WTC11 (cell line): ENCODE data around the gene LRRC1. TPM values are rescaled to one million over a fixed set of nuclear protein-coding genes. Genes with fewer than 3 reads are reported as not detected.

ENCODE experiments used
- ATAC-seq: fragments of 200-7000 bp; cut with Tn5 transposase; 2 replicates; pipeline ENCODE4 v1.10.0; 2021; ENCODE audit warnings: mild to moderate bottlenecking, moderate library complexity
- CTCF ChIA-PET: fragments of 300-600 bp; sonication (Branson Sonifier 250); formaldehyde crosslinking; loops from one replicate; lab custom pipeline; 2021; ENCODE audit warnings: antibody characterized with exemption; lab: Charles Lee
- POLR2A ChIA-PET: fragments of 350-600 bp; sonication (Branson Sonifier 250); formaldehyde crosslinking; loops from one replicate; lab custom pipeline; 2021; ENCODE audit warnings: antibody characterized with exemption; lab: Charles Lee
- DNase-seq: peaks from one replicate; pipeline ENCODE4 v3.0.0; 2021; ENCODE audit warnings: low spot score
- H3K27ac Mint-ChIP-seq: 2 replicates; pipeline ENCODE4 v1.8.0; 2021; ENCODE audit warnings: mixed read lengths
- H3K27me3 Mint-ChIP-seq: 2 replicates; pipeline ENCODE4 v1.8.0; 2021; ENCODE audit warnings: low read depth, mild to moderate bottlenecking, moderate library complexity, mixed read lengths
- H3K36me3 Mint-ChIP-seq: 2 replicates; pipeline ENCODE4 v1.8.0; 2021; ENCODE audit warnings: mixed read lengths
- H3K4me1 Mint-ChIP-seq: 2 replicates; pipeline ENCODE4 v1.8.0; 2022; ENCODE audit warnings: mixed read lengths
- H3K4me3 Mint-ChIP-seq: 2 replicates; pipeline ENCODE4 v1.8.0; 2021; ENCODE audit warnings: mild to moderate bottlenecking, moderate library complexity, mixed read lengths
- H3K9me3 Mint-ChIP-seq: 2 replicates; pipeline ENCODE4 v1.8.0; 2021; ENCODE audit warnings: mixed read lengths
- ARID4B ChIP-seq: sonication (generic); formaldehyde crosslinking; IDR thresholded peaks from 2 replicates; pipeline ENCODE4 v1.8.0; 2023; ENCODE audit warnings: missing genetic modification reagents, mild to moderate bottlenecking, borderline replicate concordance
- ATF2 ChIP-seq: sonication (generic); formaldehyde crosslinking; IDR thresholded peaks from 2 replicates; pipeline ENCODE4 v1.8.1; 2022; ENCODE audit warnings: low read depth, missing genetic modification reagents, borderline replicate concordance
- ATF6 ChIP-seq: sonication (generic); formaldehyde crosslinking; IDR thresholded peaks from 2 replicates; pipeline ENCODE4 v1.8.1; 2023; ENCODE audit warnings: mild to moderate bottlenecking, missing genetic modification reagents
- EMX1 ChIP-seq: fragments of 250-450 bp; sonication (Bioruptor Pico); IDR thresholded peaks from 2 replicates; pipeline ENCODE4 v1.8.0; 2021; ENCODE audit warnings: mild to moderate bottlenecking
- FOXP4 ChIP-seq: sonication (generic); formaldehyde crosslinking; IDR thresholded peaks from 2 replicates; pipeline ENCODE4 v1.8.0; 2022; ENCODE audit warnings: mild to moderate bottlenecking, missing genetic modification reagents
- NR2C2 ChIP-seq: sonication (generic); formaldehyde crosslinking; IDR thresholded peaks from 2 replicates; pipeline ENCODE4 v1.8.0; 2022; ENCODE audit warnings: mild to moderate bottlenecking, missing genetic modification reagents
- RELA ChIP-seq: sonication (generic); formaldehyde crosslinking; IDR thresholded peaks from 2 replicates; pipeline ENCODE4 v1.8.1; 2022; ENCODE audit warnings: missing genetic modification reagents, mild to moderate bottlenecking, borderline replicate concordance
- SMAD4 ChIP-seq: sonication (generic); formaldehyde crosslinking; IDR thresholded peaks from 2 replicates; pipeline ENCODE4 v1.8.0; 2022; ENCODE audit warnings: mild to moderate bottlenecking, missing genetic modification reagents
- STAT6 ChIP-seq: sonication (generic); formaldehyde crosslinking; conservative IDR thresholded peaks from 2 replicates; pipeline ENCODE4 v1.8.1; 2023; ENCODE audit warnings: mild to moderate bottlenecking, low read depth, missing genetic modification reagents, moderate library complexity
- TCF7 ChIP-seq: sonication (generic); formaldehyde crosslinking; IDR thresholded peaks from 2 replicates; pipeline ENCODE4 v1.8.0; 2022; ENCODE audit warnings: mild to moderate bottlenecking, low read depth, missing genetic modification reagents, moderate library complexity
- ZNF416 ChIP-seq: fragments of 250-450 bp; sonication (Bioruptor Pico); IDR thresholded peaks from 2 replicates; pipeline ENCODE4 v1.9.0; 2021; ENCODE audit warnings: mild to moderate bottlenecking, inconsistent platforms
- ZNF532 ChIP-seq: fragments of 250-450 bp; sonication (Bioruptor Pico); IDR thresholded peaks from 2 replicates; pipeline ENCODE4 v1.9.0; 2021; ENCODE audit warnings: mild to moderate bottlenecking, borderline replicate concordance
- total RNA-seq: library from RNA; stranded (reverse); gene quantifications from 3 replicates; pipeline ENCODE4 v1.2.3, GENCODE V29; 2021

The LRRC1 gene
- total RNA-seq, 1 experiment from 2014 or later, result 12.7 TPM

- H3K27me3 Mint-ChIP-seq, result peaks cover 20% of the 10 kb centered on the region
- H3K9me3 Mint-ChIP-seq, result peaks cover 7% of the 10 kb centered on the region
- H3K27ac Mint-ChIP-seq, result peak overlapping the region; percentile 71
- peak; percentile 22 for ATAC-seq
- H3K4me3 Mint-ChIP-seq, result peak overlapping the region; percentile 95
- peaks cover 5% of the 10 kb centered on the region for H3K36me3 Mint-ChIP-seq
- POLR2A ChIA-PET, result interaction anchor here (0.6 to 1.9 kb wide), 8 partner anchors 14 to 1113 kb away, joined by 3 to 11 read pairs (median 4); no protein-coding TSS in a partner anchor
- CTCF ChIA-PET, result interaction anchor here (0.6 to 5.0 kb wide), 12 partner anchors 10 to 448 kb away, joined by 3 to 51 read pairs (median 8); no protein-coding TSS in a partner anchor
- peaks cover 32% of the 10 kb centered on the region for H3K4me1 Mint-ChIP-seq
- TF ChIP-seq NR2C2 (CRISPR knock-in tag), result no peak
- no peak for TF ChIP-seq ZNF416 (CRISPR knock-in tag)
- TF ChIP-seq SMAD4 (CRISPR knock-in tag), result no peak
- no peak for TF ChIP-seq ATF6
- TF ChIP-seq TCF7 (CRISPR knock-in tag), result no peak
- no peak for TF ChIP-seq ATF2 (CRISPR knock-in tag)
- TF ChIP-seq STAT6, result no peak
- TF ChIP-seq EMX1 (CRISPR knock-in tag), result no peak
- TF ChIP-seq FOXP4 (CRISPR knock-in tag), result no peak
- TF ChIP-seq RELA, result no peak
- TF ChIP-seq ARID4B (CRISPR knock-in tag), result no peak
- no peak for TF ChIP-seq ZNF532 (CRISPR knock-in tag)
- DNase-seq, result no peak
These were observed 516 bp downstream of the LRRC1 start for GRCh38 chr6:53795340-53795701.
